ENCODE data around the gene MYL2. TPM values are rescaled to one million over a fixed set of nuclear protein-coding genes. Genes with fewer than 3 reads are reported as not detected.

MYL2 gene
- total RNA-seq, 1 donor from 2014 or later: not detected

DNA sequence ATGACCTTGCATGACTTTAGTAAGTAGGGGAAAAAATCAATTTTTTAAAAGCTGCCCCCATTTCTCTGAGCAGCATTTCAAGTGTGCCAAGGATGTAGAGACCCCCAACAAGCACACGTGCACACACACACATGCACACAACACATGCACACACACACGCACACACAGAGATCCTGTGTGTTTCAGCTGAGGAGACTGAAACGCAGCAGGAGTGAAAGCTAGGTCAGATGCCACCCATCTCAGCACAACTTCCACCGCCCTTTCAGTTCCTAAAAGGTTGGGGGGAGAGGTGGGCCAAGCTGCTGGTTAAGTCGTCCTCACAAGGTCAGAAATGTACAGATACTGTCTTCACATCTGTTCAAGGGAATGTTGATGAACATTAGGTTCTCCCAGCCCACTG lies 13.9 kb downstream of the MYL2 start:
- no peak for DNase-seq (ENCODE audit: low spot score)
- intact Hi-C loops (cut with DNase I): no loop called here
- no peak for ATAC-seq

DNA sequence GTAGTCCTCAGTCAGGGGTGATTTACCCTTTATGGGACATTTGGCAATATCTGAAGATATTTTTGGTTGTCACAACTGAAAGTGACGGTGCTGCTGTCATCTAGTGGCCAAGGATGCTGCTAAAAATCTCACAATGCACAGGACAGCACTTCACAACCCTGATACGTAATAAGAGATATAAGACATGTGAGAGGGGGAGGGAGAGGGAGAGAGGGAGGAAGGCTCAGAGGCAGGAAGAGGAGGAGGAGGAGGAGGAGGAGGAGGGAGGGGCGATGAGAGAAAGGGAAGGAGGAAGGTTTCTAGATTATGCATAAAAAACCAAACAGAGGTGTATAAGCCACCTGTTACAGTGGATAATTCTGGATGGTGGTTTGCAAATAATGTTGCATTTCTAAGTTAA lies 14.3 kb downstream of the MYL2 start:
- ATAC-seq (no peak), DNase-seq (ENCODE audit: low spot score) (no peak)
- intact Hi-C loops (cut with DNase I): no loop called here

DNA sequence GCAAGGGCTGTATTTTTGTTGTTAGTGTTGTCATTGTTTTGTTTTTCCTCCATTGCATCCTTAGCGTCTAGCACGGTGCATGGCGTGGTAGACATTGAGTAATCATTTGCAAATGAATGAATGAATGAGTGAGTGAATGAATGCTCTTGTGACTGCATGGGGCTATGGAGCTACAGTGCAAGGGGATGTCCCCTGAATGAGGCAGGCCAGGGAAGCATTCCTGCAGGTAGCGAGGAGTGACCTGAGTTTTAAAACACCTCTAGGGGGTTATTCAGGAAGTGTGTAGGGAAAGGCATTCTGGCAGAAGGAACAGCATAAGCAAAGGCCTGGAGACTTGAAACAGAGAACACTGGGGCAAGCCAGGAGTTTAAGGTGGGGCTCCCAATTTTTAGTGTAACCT lies 16.9 kb downstream of the MYL2 start:
- DNase-seq (ENCODE audit: low spot score) (no peak), ATAC-seq (no peak)
- intact Hi-C loops (cut with DNase I): no loop called here

DNA sequence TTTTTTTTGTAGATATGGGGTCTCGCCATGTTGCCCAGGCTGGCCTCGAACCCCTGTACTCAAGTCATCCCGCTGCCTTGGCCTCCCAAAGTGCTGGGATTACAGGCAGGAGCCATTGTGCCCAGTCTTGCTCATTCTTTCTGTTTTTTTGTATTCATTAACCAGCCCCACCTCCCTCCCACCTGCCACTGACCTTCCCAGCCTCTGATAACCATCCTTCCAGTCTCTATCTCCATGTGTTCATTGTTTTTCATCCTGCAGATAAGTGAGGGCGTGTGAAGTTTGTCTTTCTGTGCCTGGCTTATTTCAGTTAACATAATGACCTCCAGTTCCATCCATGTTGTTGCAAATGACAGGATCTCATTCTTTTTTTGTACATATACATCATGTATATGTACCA lies 19.0 kb downstream of the MYL2 start:
- DNase-seq (ENCODE audit: low spot score): no peak
- no peak for ATAC-seq
- intact Hi-C loops (cut with DNase I): no loop called here

DNA sequence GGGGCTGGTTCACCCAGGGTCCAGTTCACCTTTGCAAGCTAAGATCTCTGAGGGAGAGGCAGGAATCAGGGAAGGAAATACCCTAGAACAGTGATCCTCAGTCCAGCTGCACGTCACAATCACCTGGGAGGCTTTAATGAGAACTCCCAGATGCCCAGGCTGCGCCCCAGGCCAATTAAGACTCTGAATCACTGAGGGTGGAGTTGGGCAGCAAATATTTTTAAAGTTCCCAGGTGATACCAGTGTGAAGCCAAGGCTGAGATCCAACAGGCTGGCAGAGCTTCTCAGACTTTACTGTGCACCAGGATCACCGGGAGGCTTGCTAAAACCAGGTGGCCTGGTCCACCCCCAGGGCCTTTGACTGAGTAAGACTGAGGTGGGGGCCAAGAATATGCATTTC lies 23.8 kb downstream of the MYL2 start:
- intact Hi-C loops (cut with DNase I): no loop called here
- DNase-seq (ENCODE audit: low spot score): no peak
- no peak for ATAC-seq

DNA sequence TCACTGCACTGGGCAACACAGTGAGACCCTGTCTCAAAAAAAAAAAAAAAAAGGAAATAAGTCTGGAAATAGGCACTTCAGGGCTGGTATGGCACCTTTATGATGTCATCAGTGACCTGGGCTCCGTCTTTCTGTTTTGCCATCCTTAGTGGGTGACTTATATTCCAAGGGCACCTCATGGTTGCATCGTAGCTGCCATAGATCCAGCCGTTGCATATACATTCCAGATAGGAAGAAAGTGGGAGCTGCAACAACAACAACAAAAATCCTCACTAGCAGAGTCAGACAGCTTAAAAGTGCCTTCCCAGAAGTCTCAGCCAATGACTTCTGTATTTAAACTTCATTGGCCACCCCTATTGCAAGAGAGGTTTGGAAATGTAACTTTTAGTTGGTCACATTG lies 26.4 kb downstream of the MYL2 start:
- no peak for DNase-seq (ENCODE audit: low spot score)
- intact Hi-C loops (cut with DNase I): no loop called here
- no peak for ATAC-seq

DNA sequence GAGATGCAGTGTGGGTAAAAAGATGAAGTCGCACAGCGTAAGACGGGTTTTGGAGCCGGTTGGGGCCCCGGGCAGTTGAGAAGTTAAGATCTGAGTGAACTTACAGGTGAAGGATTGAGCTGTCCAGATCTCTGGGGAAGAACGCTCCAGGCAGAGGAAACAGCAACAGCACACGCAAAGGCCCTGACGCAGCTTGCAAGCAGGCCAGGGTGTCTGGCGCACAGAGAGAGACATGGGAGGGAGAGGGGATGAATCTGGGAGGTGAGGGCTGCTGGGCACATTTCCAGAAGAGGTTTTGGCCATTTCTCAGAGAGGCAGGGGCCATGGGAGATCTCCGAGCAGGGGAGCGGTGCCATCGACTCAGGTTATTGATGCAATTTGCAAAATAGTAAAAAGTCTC lies 31.0 kb downstream of the MYL2 start:
- ATAC-seq: no peak
- intact Hi-C loops (cut with DNase I): no loop called here
- no peak for DNase-seq (ENCODE audit: low spot score)

DNA sequence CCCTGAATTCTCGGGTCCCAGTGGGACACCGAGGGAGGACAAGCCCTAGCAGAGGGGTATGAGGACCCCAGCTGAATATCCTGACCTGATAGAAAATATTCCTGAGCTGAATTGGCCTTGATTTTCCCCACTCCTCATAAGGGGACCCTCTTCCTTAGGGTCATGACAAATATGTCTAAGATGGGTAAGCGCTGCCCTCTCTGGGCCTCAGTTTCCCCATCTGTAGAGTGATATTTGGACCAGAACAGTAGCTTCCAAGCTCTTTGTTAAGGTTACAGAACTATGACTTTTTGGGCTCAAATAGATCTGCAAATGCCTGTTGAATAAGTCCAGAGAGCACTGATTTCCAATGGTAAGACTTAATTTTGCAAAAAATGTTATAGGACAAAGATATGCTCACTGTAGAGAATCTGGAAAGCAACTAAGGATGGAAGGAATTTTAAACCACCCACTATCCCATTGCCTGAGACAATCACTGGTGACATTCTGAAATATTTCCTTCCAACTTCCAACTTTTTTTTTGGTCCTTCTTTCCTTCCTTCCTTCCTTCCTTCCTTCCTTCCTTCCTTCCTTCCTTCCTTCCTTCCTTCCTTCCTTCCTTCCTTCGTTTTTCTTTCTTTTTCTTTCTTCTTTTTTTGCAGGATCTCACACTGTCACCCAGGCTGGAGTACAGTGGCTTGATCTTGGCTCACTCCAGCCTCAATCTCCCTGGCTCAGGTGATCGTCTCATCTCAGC lies 32.0 kb downstream of the MYL2 start:
- intact Hi-C loops (cut with DNase I): no loop called here
- ATAC-seq: no peak
- DNase-seq (ENCODE audit: low spot score): no peak

DNA sequence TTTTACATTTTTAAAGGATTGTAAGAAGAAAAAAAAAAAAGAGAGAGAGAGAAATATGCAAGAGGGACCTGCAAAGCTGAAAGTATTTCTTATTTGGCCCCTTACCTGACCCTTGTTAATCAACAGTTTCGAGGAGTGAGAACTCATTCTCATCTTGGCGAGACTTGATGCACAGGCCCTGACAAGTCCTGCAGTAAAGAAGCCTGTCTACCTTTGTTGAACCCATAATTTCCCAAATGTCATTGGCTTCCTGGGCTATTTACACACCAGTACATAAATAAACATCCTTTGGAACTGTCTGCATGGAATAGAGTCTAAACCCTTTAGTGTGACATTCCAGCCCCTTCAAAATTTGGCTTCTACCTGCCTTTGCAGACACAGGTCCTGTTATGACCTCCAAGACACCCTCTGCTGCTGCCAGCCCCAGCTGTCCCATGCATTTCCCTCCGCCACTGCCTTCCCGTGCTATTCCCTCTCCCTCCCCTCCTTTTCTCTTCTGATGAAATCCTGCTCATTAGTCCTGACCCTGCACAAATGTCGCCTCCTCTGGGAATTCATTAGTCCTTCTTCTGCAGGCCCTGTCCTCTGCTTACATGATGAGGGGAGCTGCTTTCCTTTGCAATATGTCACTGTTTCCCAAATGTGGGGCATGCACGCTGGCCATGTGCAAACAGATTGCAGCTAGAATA lies 35.1 kb downstream of the MYL2 start:
- intact Hi-C loops (cut with DNase I): no loop called here
- ATAC-seq (no peak), DNase-seq (ENCODE audit: low spot score) (no peak)

DNA sequence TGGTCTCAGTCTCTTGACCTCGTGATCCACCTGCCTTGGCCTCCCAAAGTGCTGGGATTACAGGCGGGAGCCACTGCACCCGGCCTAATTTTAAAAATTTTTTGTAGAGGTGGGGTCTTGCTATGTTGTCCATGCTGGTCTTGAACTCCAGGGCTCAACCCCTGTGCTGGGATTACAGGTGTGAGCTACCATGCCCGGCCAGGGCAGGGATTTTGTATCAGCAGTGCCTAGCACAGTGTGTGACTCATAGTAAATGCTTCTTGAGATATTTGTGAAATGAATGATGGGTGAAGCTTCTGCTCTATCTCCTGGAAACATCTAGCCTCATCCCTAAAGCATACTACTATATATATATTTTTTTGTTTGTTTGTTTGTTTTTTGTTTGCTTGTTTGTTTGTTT lies 37.1 kb downstream of the MYL2 start:
- no peak for DNase-seq (ENCODE audit: low spot score)
- no peak for ATAC-seq
- intact Hi-C loops (cut with DNase I): no loop called here

DNA sequence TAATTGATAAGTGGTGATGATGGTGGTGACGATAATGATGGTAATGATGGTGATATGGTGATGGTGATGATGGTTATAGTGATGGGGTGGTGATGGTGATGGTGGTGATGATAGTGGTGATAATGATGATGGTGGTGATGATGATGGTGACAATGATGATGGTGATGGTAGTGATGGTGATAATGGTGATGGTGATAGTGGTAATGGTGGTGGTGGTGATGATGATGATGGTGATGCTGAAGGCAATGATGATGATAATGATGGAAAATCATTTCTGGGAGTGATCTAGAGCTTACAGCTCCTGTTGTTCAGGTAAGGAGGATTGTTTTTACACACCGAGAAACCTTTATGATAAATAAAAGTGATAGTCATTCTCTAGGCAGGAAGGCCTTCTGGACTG lies 39.7 kb downstream of the MYL2 start:
- ATAC-seq (no peak), DNase-seq (ENCODE audit: low spot score) (no peak)
- intact Hi-C loops (cut with DNase I): no loop called here

DNA sequence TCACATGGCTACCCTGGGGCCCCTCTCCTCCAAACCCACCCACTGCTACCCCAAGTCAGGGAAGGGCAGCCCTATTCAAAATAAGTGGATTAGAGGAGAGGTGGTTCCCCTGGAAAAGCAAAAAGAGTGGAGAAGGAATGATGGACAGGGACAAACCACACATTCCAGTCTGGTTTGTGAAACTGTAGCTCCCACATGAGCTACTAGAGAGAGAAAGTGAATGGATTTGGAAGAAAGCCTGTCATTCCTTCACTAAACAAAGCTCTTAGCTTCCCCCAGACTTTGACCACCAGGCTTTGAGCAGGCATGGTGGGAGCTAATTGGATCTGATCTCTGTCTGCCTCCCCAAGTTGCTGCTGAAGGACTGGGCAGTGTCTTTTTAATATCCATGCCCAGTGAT lies 45.6 kb downstream of the MYL2 start:
- no peak for DNase-seq (ENCODE audit: low spot score)
- intact Hi-C loops (cut with DNase I): no loop called here
- no peak for ATAC-seq

DNA sequence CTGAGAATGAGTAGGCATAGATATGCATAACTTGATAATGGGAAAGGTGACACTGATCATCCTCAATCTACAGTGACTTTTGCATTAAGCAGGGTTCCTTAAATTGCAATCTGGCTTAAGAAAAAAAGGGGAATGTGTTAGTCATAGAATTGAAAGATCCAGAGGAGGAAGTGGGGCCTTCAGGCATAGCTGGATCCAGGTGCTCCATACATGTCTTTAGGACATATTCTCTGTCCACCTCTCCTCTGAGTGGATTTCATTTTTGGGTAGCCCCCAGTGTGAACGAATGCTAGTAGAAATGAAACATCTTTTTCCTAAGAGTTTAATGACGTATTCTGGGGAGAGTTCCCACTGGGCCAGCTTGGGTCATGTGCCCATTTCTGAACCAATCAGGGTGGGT lies 46.0 kb downstream of the MYL2 start:
- DNase-seq (ENCODE audit: low spot score) (no peak), ATAC-seq (no peak)
- intact Hi-C loops (cut with DNase I): no loop called here

DNA sequence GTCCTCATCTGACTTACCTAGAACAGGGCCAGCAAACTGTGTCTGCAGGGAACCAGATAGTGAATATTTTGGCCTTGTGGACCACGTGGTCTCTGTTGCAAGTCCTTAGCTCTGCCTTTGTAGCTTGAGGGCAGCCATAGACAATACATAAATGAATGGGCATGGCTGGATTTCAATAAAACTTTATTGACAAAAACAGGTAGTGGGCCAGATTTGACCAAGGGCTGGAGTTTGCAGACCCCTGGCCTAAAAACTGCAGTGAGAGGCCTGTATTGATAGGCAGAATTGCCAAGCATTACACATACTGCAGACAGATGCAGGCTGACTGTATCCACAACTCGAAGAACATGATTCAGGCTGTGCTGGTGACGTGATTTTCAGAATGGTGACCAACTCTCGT lies 48.3 kb downstream of the MYL2 start:
- no peak for ATAC-seq
- intact Hi-C loops (cut with DNase I): no loop called here
- DNase-seq (ENCODE audit: low spot score): no peak

DNA sequence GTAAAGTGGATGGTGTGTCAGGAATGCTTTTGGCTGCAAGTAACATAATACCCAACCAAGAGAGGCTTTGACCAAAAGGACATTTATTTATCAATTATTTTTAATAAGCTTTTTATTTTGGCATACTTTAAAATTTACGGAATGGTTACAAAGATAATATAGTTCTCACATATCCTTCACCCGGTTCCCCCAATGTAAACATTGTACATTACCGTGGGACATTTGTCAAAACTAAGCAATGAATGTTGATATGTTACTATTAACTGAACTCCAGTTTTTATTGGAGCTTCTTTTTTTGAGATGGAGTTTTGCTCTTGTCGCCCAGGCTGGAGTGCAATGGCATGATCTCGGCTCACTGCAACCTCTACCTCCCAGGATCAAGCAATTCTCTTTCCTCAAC lies 50.6 kb downstream of the MYL2 start:
- DNase-seq (ENCODE audit: low spot score): no peak
- no peak for ATAC-seq
- intact Hi-C loops (cut with DNase I): no loop called here

DNA sequence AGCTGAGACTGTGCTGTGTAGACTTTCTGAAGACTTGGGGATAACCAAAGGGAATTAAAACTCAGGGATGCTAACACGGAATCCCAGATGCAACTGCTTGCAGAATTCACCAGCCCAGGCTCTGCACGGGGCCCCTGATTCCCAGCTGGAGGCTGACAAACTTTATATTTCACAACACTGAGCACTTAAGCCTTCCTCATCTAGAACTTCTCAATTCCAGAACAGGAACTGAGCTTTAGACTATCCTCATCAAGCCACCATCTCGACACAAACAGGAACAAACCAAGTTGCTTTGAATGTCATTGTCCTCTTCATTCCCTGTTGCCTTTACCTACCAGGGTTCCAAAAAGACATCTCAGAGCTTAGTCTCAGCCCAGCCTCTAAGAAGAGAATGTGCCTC lies 51.4 kb downstream of the MYL2 start:
- intact Hi-C loops (cut with DNase I): no loop called here
- ATAC-seq (no peak), DNase-seq (ENCODE audit: low spot score) (no peak)

DNA sequence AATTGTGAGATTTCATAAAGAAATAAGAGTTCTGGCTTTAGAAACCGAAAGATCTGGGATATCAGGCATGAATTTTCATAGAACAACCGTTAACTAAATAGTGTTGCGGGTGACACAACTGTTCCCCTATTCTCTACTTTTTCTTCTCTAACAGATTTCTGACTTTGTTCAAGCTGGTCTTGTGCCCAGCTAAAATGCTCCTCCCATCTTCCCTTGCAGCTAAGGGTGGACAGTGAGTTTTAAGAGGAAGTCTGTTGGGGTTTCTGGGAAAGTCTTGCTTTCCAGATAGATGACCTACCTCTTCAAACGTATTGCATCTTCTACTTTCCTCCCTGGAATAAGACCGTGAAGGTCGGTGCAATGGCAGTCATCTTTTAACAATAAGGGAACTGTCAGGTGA lies 54.9 kb downstream of the MYL2 start:
- DNase-seq (ENCODE audit: low spot score) (no peak), ATAC-seq (no peak)
- intact Hi-C loops (cut with DNase I): no loop called here

DNA sequence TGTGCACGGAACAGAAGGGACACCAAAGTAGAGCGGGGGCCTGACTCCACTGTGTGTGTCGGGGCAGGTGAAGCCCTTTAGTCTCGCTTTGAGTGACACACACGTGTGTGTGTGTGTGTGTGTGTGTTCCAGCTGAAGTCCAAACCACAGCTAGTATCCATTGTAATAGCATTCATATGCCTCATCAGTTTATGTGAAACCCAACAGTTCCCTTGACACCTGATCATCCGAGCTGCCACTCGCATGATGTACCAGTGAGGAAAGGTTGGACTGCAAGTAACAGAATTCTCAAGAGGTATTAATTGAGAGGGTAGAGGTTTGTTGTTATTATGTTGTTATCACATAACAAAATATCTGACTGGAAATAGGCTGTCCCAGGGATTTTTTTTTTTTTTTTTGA lies 57.2 kb downstream of the MYL2 start:
- DNase-seq (ENCODE audit: low spot score): no peak
- no peak for ATAC-seq
- intact Hi-C loops (cut with DNase I): no loop called here

DNA sequence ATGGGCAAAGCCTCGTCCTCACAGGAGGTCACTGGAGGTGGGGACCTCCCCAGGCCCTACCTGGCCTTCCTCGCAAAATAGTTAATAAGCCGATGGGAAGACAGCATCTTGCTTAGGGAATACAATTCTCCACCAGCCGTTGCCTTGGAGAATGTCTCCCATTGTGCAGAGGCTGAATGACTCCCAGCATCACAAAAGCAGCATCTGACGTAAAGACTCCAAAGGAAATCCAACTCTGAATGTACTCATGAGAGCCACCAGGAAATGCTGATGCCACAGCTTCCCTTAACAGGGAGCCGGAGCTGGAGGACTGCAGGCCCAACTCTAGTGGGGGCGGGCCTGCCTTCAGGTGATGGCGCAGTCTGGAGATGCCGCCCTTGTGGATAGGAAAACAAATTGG lies 58.0 kb downstream of the MYL2 start:
- DNase-seq (ENCODE audit: low spot score): no peak
- ATAC-seq: no peak
- intact Hi-C loops (cut with DNase I): no loop called here

DNA sequence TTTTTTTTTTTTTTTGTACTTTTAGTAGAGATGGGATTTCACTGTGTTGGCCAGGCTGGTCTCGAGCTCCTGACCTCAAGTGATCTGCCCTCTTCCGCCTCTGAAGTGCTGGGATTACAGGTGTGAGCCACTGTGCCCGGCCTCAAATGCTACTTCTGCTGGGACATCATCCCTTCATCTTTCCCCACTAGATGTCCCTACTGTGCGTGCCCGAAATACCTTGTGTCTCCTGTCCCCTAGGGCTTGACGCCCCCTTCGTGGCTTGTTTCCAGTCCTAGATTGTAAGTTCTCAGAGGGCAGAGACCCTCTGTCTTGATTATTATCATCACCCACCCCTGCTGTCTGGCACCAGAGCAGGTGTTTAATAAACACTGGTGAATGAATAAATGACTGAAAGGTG lies 58.6 kb downstream of the MYL2 start:
- DNase-seq (ENCODE audit: low spot score) (no peak), ATAC-seq (no peak)
- intact Hi-C loops (cut with DNase I): no loop called here
